ENCODE measurements around the gene ITM2B. TPM values are rescaled to one million over a fixed set of nuclear protein-coding genes. Genes with fewer than 3 reads are reported as not detected.
A peak's percentile ranks its signal among the peaks of the same experiment; 100 is the strongest.

ITM2B gene
- total and polyA plus RNA-seq, 4 donors = 371 to 853 (median 469) TPM

GRCh38 chr13:48303359-48304142, 70.5 kb downstream of the ITM2B start, which contains the start of gene RB1:
RB1 (plus strand) TSS chr13:48303751; CDS start chr13:48303913, 162 bp downstream.
- Histone ChIP-seq H3K27ac (ENCODE audit: low read depth in 1 of 2, low read length in 1 of 2) (peak within 1 kb of the TSS; percentile 100), H3K4me3 (peak within 1 kb of the TSS; percentile 98), H3K27me3 (ENCODE audit: control insufficient read depth in 3 of 3, insufficient read depth in 3 of 3, low read length in 2 of 3) (no peaks in the 10 kb centered on the region), H3K9me3 (ENCODE audit: control insufficient read depth in 4 of 4, insufficient read depth in 3 of 4, low read length in 3 of 4) (no peaks in the 10 kb centered on the region), H3K4me1 (ENCODE audit: control insufficient read depth in 5 of 5, insufficient read depth in 5 of 5, low read length in 5 of 5) (peaks cover 5 to 14% (median 7%) of the 10 kb centered on the region in 5 donors), H3K36me3 (ENCODE audit: control insufficient read depth in 4 of 4, insufficient read depth in 4 of 4, low read length in 4 of 4) (peaks cover 0 to 4% (median 2%) of the 10 kb centered on the region in 4 donors), H3K9ac (ENCODE audit: insufficient read depth in 1 of 2, low read length in 2 of 2) (peak within 1 kb of the TSS; percentile 94 to 99)
- ATAC-seq (ENCODE audit: insufficient read depth, low FRiP score) (peak; percentile 97), DNase-seq (peak; percentile 93 to 94 (median 94))
- TF ChIP-seq CTCF (IDR thresholded peaks at IDR 0.05; ENCODE audit: control extremely low read depth, extremely low read depth) = no peak
- 0 to 1% methylated on average over 75 to 96 of the region's 96 CpGs for WGBS, 2 donors

- 0 to 1% methylated on average over 35 to 36 of the region's 36 CpGs for WGBS, 2 donors
- peaks cover 0 to 4% (median 2%) of the 10 kb centered on the region in 4 donors for H3K36me3 ChIP-seq (ENCODE audit: control insufficient read depth in 4 of 4, insufficient read depth in 4 of 4, low read length in 4 of 4)
- ATAC-seq (ENCODE audit: insufficient read depth, low FRiP score) = peak; percentile 24
- no peaks in the 10 kb centered on the region for H3K9me3 ChIP-seq (ENCODE audit: control insufficient read depth in 4 of 4, insufficient read depth in 3 of 4, low read length in 3 of 4)
- peak overlapping the region; percentile 94 to 99 for H3K9ac ChIP-seq (ENCODE audit: insufficient read depth in 1 of 2, low read length in 2 of 2)
- H3K4me3 ChIP-seq = peak overlapping the region; percentile 98
- DNase-seq = peak; percentile 57 to 82 (median 72)
- peak overlapping the region; percentile 100 for H3K27ac ChIP-seq (ENCODE audit: low read depth in 1 of 2, low read length in 1 of 2)
- H3K4me1 ChIP-seq (ENCODE audit: control insufficient read depth in 5 of 5, insufficient read depth in 5 of 5, low read length in 5 of 5) = peaks cover 5 to 14% (median 7%) of the 10 kb centered on the region in 5 donors
- no peaks in the 10 kb centered on the region for H3K27me3 ChIP-seq (ENCODE audit: control insufficient read depth in 3 of 3, insufficient read depth in 3 of 3, low read length in 2 of 3)
- no peak for TF ChIP-seq CTCF (IDR thresholded peaks at IDR 0.05; ENCODE audit: control extremely low read depth, extremely low read depth)
Observed at GRCh38 chr13:48304143-48304876, 71.3 kb downstream of the ITM2B start.

GRCh38 chr13:48311223-48311622, 78.2 kb downstream of the ITM2B start:
- Histone ChIP-seq H3K36me3 (ENCODE audit: control insufficient read depth in 4 of 4, insufficient read depth in 4 of 4, low read length in 4 of 4) (peaks cover 0 to 8% (median 1%) of the 10 kb centered on the region in 4 donors), H3K4me3 (no peak overlapping the region), H3K9ac (ENCODE audit: insufficient read depth in 1 of 2, low read length in 2 of 2) (no peak overlapping the region), H3K9me3 (ENCODE audit: control insufficient read depth in 4 of 4, insufficient read depth in 3 of 4, low read length in 3 of 4) (no peaks in the 10 kb centered on the region), H3K27me3 (ENCODE audit: control insufficient read depth in 3 of 3, insufficient read depth in 3 of 3, low read length in 2 of 3) (no peaks in the 10 kb centered on the region), H3K4me1 (ENCODE audit: control insufficient read depth in 5 of 5, insufficient read depth in 5 of 5, low read length in 5 of 5) (peaks cover 0 to 4% (median 0%) of the 10 kb centered on the region in 5 donors), H3K27ac (ENCODE audit: low read depth in 1 of 2, low read length in 1 of 2) (no peak overlapping the region)
- no peak for TF ChIP-seq CTCF (IDR thresholded peaks at IDR 0.05; ENCODE audit: control extremely low read depth, extremely low read depth)
- no peak for DNase-seq
- no peak for ATAC-seq (ENCODE audit: insufficient read depth, low FRiP score)
- 89 to 97% methylated on average over 1 of the region's 1 CpG for WGBS, 2 donors
